Testis (tissue), 3 donors: ENCODE measurements around the gene WFDC12. TPM values are rescaled to one million over a fixed set of nuclear protein-coding genes. Genes with fewer than 3 reads are reported as not detected.
A peak's percentile ranks its signal among the peaks of the same experiment; 100 is the strongest.

Experiments
- DNase-seq: peaks from one replicate; pipeline ENCODE4 v3.0.0-alpha.2; 2019
- H3K27ac ChIP-seq, 2 donors: fragments of 200-600 bp; sonication (generic); one replicate each; pipeline ENCODE4 v1.5.1; 2019
- H3K27me3 ChIP-seq: fragments of 200-600 bp; sonication (generic); one replicate; pipeline ENCODE4 v1.5.1; 2019
- H3K36me3 ChIP-seq: fragments of 200-600 bp; sonication (generic); one replicate; pipeline ENCODE4 v1.5.1; 2017; ENCODE audit warnings: low read depth; ENCODE audit errors: missing control alignments
- H3K4me1 ChIP-seq: fragments of 200-600 bp; sonication (generic); one replicate; pipeline ENCODE4 v1.5.1; 2019
- H3K4me3 ChIP-seq, 2 donors: fragments of 200-600 bp; sonication (generic); one replicate each; pipeline ENCODE4 v1.5.1; 2017 to 2019
- H3K9me3 ChIP-seq: fragments of 200-600 bp; sonication (generic); one replicate; pipeline ENCODE4 v1.5.1; 2017
- POLR2A ChIP-seq: fragments of 450-650 bp; IDR thresholded peaks from one replicate; pipeline ENCODE4 v1.6.1; 2017; ENCODE audit warnings: antibody characterized with exemption, mild to moderate bottlenecking, moderate library complexity
- WGBS, 2 donors: methylation state at CpG; one replicate each; pipeline ENCODE4 v1.1.5; 2018; 5-methylcytosine and 5-hydroxymethylcytosine counted together
- intact Hi-C: fragments of 100-400 bp; cut with DNase I; formaldehyde crosslinking; loops from one replicate; pipeline ENCODE4 v1.15.1; 2023; ENCODE audit warnings: low total_unique reads
- polyA plus RNA-seq: library from polyadenylated mRNA; stranded (reverse); fragments of 350-450 nt; fragmentation: Illumina TruSeq; extraction: RNeasy Lipid Tissue Mini Kit (QIAGEN cat#74804); gene quantifications from one replicate; pipeline ENCODE4 v1.2.3, GENCODE V29; 2014; ENCODE audit warnings: low read depth, low replicate concordance; ENCODE audit not compliant: insufficient read depth
- total RNA-seq, 2 donors: library from RNA; depleted of rRNA; stranded (reverse); fragments of >200 nt; gene quantifications; one replicate each; pipeline ENCODE4 v1.2.3, GENCODE V29; 2016
- TF ChIP-seq, protein P1 (sequence below), 3 experiments: fragments of 450-650 bp in 2 of 3; fragments of 200-600 bp in 1 of 3; sonication (generic) in 1 of 3; IDR thresholded peaks; one replicate each; pipeline ENCODE4 v1.5.1; 2016 to 2019; ENCODE audit warnings: antibody characterized with exemption in 3 of 3, mild to moderate bottlenecking in 2 of 3, moderate library complexity in 1 of 3

WFDC12 gene
- total and polyA plus RNA-seq, 3 donors from 2014 or later = not detected

- TF ChIP-seq, protein P1, sequence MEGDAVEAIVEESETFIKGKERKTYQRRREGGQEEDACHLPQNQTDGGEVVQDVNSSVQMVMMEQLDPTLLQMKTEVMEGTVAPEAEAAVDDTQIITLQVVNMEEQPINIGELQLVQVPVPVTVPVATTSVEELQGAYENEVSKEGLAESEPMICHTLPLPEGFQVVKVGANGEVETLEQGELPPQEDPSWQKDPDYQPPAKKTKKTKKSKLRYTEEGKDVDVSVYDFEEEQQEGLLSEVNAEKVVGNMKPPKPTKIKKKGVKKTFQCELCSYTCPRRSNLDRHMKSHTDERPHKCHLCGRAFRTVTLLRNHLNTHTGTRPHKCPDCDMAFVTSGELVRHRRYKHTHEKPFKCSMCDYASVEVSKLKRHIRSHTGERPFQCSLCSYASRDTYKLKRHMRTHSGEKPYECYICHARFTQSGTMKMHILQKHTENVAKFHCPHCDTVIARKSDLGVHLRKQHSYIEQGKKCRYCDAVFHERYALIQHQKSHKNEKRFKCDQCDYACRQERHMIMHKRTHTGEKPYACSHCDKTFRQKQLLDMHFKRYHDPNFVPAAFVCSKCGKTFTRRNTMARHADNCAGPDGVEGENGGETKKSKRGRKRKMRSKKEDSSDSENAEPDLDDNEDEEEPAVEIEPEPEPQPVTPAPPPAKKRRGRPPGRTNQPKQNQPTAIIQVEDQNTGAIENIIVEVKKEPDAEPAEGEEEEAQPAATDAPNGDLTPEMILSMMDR (IDR thresholded peaks at IDR 0.05) = no peak
- no peak for TF ChIP-seq POLR2A
- no peak for DNase-seq
- intact Hi-C loops = no loop called here
- Histone ChIP-seq H3K4me1 (no peaks in the 10 kb centered on the region), H3K36me3 (no peaks in the 10 kb centered on the region), H3K27ac (no peak overlapping the region), H3K4me3 (no peak overlapping the region), H3K27me3 (no peaks in the 10 kb centered on the region), H3K9me3 (no peaks in the 10 kb centered on the region)
Measured at GRCh38 chr20:45112754-45113153, 11.5 kb downstream of the WFDC12 start.

DNA sequence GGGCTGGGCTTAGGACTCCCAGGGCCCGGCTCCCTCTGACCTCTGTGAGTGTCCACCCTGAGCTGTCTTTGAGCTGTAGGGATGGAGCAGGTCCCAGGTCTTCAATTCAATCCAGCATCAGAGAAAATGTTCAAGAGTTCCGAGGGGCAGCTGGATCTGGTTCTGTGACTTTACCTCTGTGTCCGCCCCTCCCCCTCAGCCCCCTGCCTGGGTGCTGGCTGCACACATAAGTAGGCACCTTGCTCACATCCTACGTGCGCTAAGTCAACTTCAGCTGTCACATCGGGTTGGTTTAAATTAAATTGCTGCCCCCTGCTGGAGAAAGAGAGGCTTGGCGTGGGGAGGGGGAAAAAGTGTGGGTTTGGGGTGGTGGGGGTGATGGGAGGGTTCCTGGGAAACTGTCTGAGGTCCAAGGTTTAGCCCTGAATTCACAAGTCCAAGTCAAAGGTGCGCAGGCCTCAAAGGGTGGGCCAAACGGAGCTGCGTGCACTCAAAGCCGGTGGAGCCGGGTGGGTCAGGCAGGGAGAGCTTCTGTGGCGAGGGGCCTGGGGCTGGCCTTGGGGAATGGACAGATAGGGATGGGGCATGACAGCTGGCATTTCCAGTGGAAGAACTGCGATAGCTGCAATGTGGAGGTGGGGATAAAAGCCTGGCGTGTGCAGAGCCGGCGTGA, 12.3 kb downstream of the WFDC12 start:
- TF ChIP-seq, protein P1 (IDR thresholded peaks at IDR 0.05) = peak in 1 of 3 experiments; percentile 64
- no peak for TF ChIP-seq POLR2A
- WGBS, 2 donors = 50 to 62% methylated on average over 16 to 17 of the region's 17 CpGs

GRCh38 chr20:45111285-45111684, 13.0 kb downstream of the WFDC12 start:
- Histone ChIP-seq H3K36me3 (no peaks in the 10 kb centered on the region), H3K27me3 (no peaks in the 10 kb centered on the region), H3K4me1 (no peaks in the 10 kb centered on the region), H3K4me3 (no peak overlapping the region), H3K27ac (no peak overlapping the region), H3K9me3 (no peaks in the 10 kb centered on the region)
- no peak for TF ChIP-seq POLR2A
- TF ChIP-seq, protein P1 (IDR thresholded peaks at IDR 0.05) = no peak
- no peak for DNase-seq
- intact Hi-C loops = no loop called here
- WGBS, 2 donors = 85 to 89% methylated on average over 11 of the region's 11 CpGs

More for the DNA sequence above, 12.3 kb downstream of the WFDC12 start:
- no peaks in the 10 kb centered on the region for H3K9me3 ChIP-seq
- no peaks in the 10 kb centered on the region for H3K27me3 ChIP-seq
- H3K4me1 ChIP-seq = no peaks in the 10 kb centered on the region
- no peak overlapping the region for H3K27ac ChIP-seq
- no peak for DNase-seq
- H3K36me3 ChIP-seq = no peaks in the 10 kb centered on the region
- intact Hi-C loops = no loop called here
- H3K4me3 ChIP-seq = no peak overlapping the region

DNA sequence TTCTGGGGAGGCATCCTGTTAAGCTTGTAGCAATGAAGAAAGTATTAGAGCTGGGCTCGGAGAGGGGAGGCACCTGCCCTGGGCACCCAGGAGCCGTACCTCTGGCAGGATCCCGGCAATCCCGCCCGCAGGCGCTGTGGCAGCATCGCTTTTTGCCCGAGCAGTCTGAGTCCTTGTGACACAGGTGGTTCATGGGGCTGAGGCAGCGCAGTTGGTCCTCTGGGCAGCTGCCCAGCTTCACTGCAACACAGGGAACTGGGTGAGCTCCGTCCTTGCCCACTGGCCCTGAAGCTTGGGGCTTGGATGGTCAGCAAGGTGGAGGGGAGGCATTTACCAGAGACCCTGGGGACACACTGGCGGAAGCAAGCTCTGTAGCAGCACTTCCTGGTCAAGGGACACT, 14.0 kb downstream of the WFDC12 start:
- intact Hi-C loops = no loop called here
- Histone ChIP-seq H3K36me3 (no peaks in the 10 kb centered on the region), H3K27me3 (no peaks in the 10 kb centered on the region), H3K9me3 (no peaks in the 10 kb centered on the region), H3K4me3 (no peak overlapping the region), H3K4me1 (no peaks in the 10 kb centered on the region), H3K27ac (no peak overlapping the region)
- 69 to 91% methylated on average over 3 to 11 of the region's 11 CpGs for WGBS, 2 donors
- DNase-seq = no peak
- TF ChIP-seq, protein P1 (IDR thresholded peaks at IDR 0.05) = no peak
- TF ChIP-seq POLR2A = no peak

DNA sequence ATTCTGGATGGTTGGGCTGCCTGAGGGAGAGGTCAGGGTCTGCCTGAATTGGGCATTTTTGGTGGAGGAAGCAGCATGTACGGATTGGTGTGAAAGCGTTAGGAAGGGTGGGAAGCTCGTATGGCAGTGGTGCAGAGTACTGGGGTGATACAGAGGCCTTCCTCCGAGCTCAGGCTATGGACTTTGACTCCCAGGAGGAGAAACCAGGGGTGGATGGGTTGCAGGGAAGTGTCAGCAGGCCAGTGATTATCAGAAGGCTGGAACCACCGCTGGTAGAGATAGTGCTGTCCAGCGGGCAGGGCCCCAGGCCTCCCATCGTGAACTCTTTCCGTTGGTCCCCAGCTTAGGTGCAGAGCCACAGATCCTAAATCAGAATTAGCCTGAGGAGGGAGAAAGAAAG, 14.6 kb downstream of the WFDC12 start:
- intact Hi-C loops = no loop called here
- Histone ChIP-seq H3K27ac (no peak overlapping the region), H3K27me3 (no peaks in the 10 kb centered on the region), H3K9me3 (no peaks in the 10 kb centered on the region), H3K36me3 (no peaks in the 10 kb centered on the region), H3K4me1 (no peaks in the 10 kb centered on the region), H3K4me3 (no peak overlapping the region)
- no peak for DNase-seq
- TF ChIP-seq, protein P1 (IDR thresholded peaks at IDR 0.05) = no peak
- TF ChIP-seq POLR2A = no peak
- WGBS, 2 donors = 78 to 85% methylated on average over 8 of the region's 8 CpGs
